Right cardiac atrium (tissue), 5 donors: ENCODE measurements around the gene KIZ. TPM values are rescaled to one million over a fixed set of nuclear protein-coding genes. Genes with fewer than 3 reads are reported as not detected.

Source experiments
- ATAC-seq, 2 donors: fragments of 200-7000 bp; cut with Tn5 transposase; one replicate each; pipeline versions ENCODE4 v1.8.0 to v1.9.1; 2020; ENCODE audit warnings: moderate library complexity in 2 of 2, mild to moderate bottlenecking in 1 of 2
- DNase-seq, 3 donors: peaks; one replicate each; pipeline ENCODE4 v3.0.0-alpha.2; 2020
- H3K27ac ChIP-seq: one replicate; pipeline ENCODE4 v1.5.1; 2013; ENCODE audit warnings: mild to moderate bottlenecking, low read length, control low read depth, moderate library complexity
- H3K27me3 ChIP-seq: one replicate; pipeline ENCODE4 v1.6.1; 2013; ENCODE audit not compliant: control insufficient read depth, insufficient read depth
- H3K4me1 ChIP-seq: one replicate; pipeline ENCODE4 v1.6.1; 2013; ENCODE audit warnings: low read length; ENCODE audit not compliant: control insufficient read depth, insufficient read depth
- H3K4me3 ChIP-seq: one replicate; pipeline ENCODE4 v1.5.1; 2013; ENCODE audit warnings: low read length, control low read depth
- H3K9me3 ChIP-seq: one replicate; pipeline ENCODE4 v1.6.1; 2013; ENCODE audit warnings: low read length; ENCODE audit not compliant: control insufficient read depth
- whole genome bisulfite sequencing: extraction: QIAGEN DNeasy Blood & Tissue Kit; methylation state at CpG from one replicate; pipeline ENCODE4 v1.1.7; 2013; 5-methylcytosine and 5-hydroxymethylcytosine counted together
- intact Hi-C, 4 donors: fragments of 100-400 bp; cut with DNase I; formaldehyde crosslinking; loops; one replicate each; pipeline versions ENCODE4 v1.11.0 to v1.14.0; 2022 to 2023
- long read RNA-seq, 4 donors: library from polyadenylated mRNA; unstranded; transcript quantifications; one replicate each; pipeline ENCODE4 v2.0.0, GENCODE V29; 2020 to 2021
- polyA plus RNA-seq: library from polyadenylated mRNA; stranded (reverse); fragments of 200-250 nt; gene quantifications from one replicate; pipeline ENCODE4 v1.2.3, GENCODE V29; 2013
- total RNA-seq, 4 donors: library from RNA; stranded (reverse); fragmentation: NEBNext Ultra II Directional; extraction: Animal tissue kit (Norgen Biotek cat#: 25700); gene quantifications; one replicate each; pipeline ENCODE4 v1.2.1, GENCODE V29; 2021
- donor health status: healthy with polysubstance abuse.
- donor health status: DM: no; HTN: yes; CAD: no.
- donor health status: DM: no; HTN: no; CAD: no.
- donor health status: DM: no; HTN: yes; CAD: no; lungs with severe emphysema.
- donor health status: DM: yes; HTN: yes; CAD: no.

Gene KIZ
- total RNA-seq (10 to 100 TPM; 17.1 to 37.7 (median 24.0) TPM), polyA plus RNA-seq (16.1 TPM)
- long read RNA-seq, donor 1, transcript KIZ-210 (13 exons, 2,130 nt): major isoform, 24 of 36 reads
- long read RNA-seq, donor 1, partial matches to known transcripts: 6 of 36 reads
- long read RNA-seq, donor 1, other reads (novel, unspliced or antisense): 6 of 36 reads
- long read RNA-seq, donor 2, transcript KIZ-210 (13 exons, 2,130 nt): major isoform, 13 of 23 reads
- long read RNA-seq, donor 2, partial matches to known transcripts: 4 of 23 reads
- long read RNA-seq, donor 2, other reads (novel, unspliced or antisense): 5 of 23 reads
- long read RNA-seq, donor 3, transcript KIZ-210 (13 exons, 2,130 nt): major isoform, 44 of 79 reads
- long read RNA-seq, donor 3, partial matches to known transcripts: 11 of 79 reads
- long read RNA-seq, donor 3, other reads (novel, unspliced or antisense): 22 of 79 reads
- long read RNA-seq, donor 4, transcript KIZ-210 (13 exons, 2,130 nt): major isoform, 16 of 22 reads
- long read RNA-seq, donor 4, partial matches to known transcripts: 0 of 22 reads
- long read RNA-seq, donor 4, other reads (novel, unspliced or antisense): 6 of 22 reads

- Histone ChIP-seq H3K4me1 (peaks cover 3% of the 10 kb centered on the region), H3K4me3 (peak within 1 kb of the TSS; percentile 78), H3K27me3 (no peaks in the 10 kb centered on the region), H3K27ac (peak within 1 kb of the TSS; percentile 86), H3K9me3 (no peaks in the 10 kb centered on the region)
- DNase-seq (peak; percentile 97 to 99 (median 99)), ATAC-seq (peak; percentile 100)
- WGBS: under 1% methylated on average over 66 of the region's 66 CpGs
- intact Hi-C loops: no loop called here
Observed at GRCh38 chr20:21125849-21126580, at the start of gene KIZ. KIZ (plus strand) TSS chr20:21126082; CDS start chr20:21126116, 34 bp downstream.

GRCh38 chr20:21077809-21078345 lies 48.0 kb upstream of the KIZ start:
- Histone ChIP-seq H3K27ac (no peak overlapping the region), H3K4me3 (no peak overlapping the region), H3K4me1 (no peaks in the 10 kb centered on the region), H3K9me3 (no peaks in the 10 kb centered on the region), H3K27me3 (no peaks in the 10 kb centered on the region)
- ATAC-seq (no peak), DNase-seq (no peak)
- 30% methylated on average over 4 of the region's 4 CpGs for WGBS
- intact Hi-C loops: no loop called here

DNA sequence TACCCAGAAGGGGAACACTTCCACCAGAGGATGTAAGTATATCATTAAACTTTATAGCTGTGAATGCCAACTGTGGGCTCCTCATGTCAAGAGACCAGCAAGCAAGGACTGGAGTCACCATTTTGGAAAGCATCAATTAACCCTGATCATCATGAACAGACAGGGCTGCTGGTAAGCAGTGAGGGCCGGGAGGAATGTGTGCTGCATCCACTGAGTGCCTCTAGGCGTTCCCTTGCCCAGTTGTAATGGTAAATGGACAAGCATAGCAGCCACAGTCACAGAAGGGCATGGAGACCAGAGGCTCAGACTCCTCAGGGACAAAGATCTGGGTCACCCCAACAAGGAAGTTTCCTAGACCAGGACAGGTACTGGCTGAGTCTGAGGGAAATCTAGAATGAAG lies 43.3 kb upstream of the KIZ start:
- intact Hi-C loops: no loop called here
- Histone ChIP-seq H3K9me3 (no peaks in the 10 kb centered on the region), H3K4me3 (no peak overlapping the region), H3K4me1 (no peaks in the 10 kb centered on the region), H3K27ac (no peak overlapping the region), H3K27me3 (peaks cover 5% of the 10 kb centered on the region)
- no peak for ATAC-seq
- DNase-seq: no peak
- 57% methylated on average over 2 of the region's 2 CpGs for WGBS

- no peak overlapping the region for H3K4me3 ChIP-seq
- H3K27ac ChIP-seq: no peak overlapping the region
- peaks cover 7% of the 10 kb centered on the region for H3K27me3 ChIP-seq
- no peak for DNase-seq
- H3K9me3 ChIP-seq: no peaks in the 10 kb centered on the region
- no peak for ATAC-seq
- 33% methylated on average over 2 of the region's 2 CpGs for WGBS
- H3K4me1 ChIP-seq: no peaks in the 10 kb centered on the region
- intact Hi-C loops: no loop called here
Observed at GRCh38 chr20:21083825-21084325, 42.0 kb upstream of the KIZ start.

GRCh38 chr20:21087862-21088540 lies 37.9 kb upstream of the KIZ start:
- DNase-seq (no peak), ATAC-seq (no peak)
- H3K4me1 ChIP-seq: no peaks in the 10 kb centered on the region
- WGBS: 75% methylated on average over 9 of the region's 9 CpGs
- intact Hi-C loops: no loop called here
- H3K9me3 ChIP-seq: no peaks in the 10 kb centered on the region
- peaks cover 13% of the 10 kb centered on the region for H3K27me3 ChIP-seq
- no peak overlapping the region for H3K27ac ChIP-seq
- H3K4me3 ChIP-seq: no peak overlapping the region

- Histone ChIP-seq H3K27ac (no peak overlapping the region), H3K4me1 (no peaks in the 10 kb centered on the region), H3K4me3 (no peak overlapping the region), H3K9me3 (no peaks in the 10 kb centered on the region), H3K27me3 (peaks cover 13% of the 10 kb centered on the region)
- ATAC-seq (no peak), DNase-seq (no peak)
- intact Hi-C loops: no loop called here
- WGBS: 54% methylated on average over 8 of the region's 8 CpGs
Observed at GRCh38 chr20:21089391-21089790, 36.5 kb upstream of the KIZ start.

- DNase-seq: no peak
- 21% methylated on average over 14 of the region's 14 CpGs for WGBS
- Histone ChIP-seq H3K27ac (no peak overlapping the region), H3K4me1 (no peaks in the 10 kb centered on the region), H3K4me3 (no peak overlapping the region), H3K27me3 (peaks cover 13% of the 10 kb centered on the region), H3K9me3 (no peaks in the 10 kb centered on the region)
- intact Hi-C loops: no loop called here
- ATAC-seq: no peak
Observed at GRCh38 chr20:21090111-21090618, 35.7 kb upstream of the KIZ start.

DNA sequence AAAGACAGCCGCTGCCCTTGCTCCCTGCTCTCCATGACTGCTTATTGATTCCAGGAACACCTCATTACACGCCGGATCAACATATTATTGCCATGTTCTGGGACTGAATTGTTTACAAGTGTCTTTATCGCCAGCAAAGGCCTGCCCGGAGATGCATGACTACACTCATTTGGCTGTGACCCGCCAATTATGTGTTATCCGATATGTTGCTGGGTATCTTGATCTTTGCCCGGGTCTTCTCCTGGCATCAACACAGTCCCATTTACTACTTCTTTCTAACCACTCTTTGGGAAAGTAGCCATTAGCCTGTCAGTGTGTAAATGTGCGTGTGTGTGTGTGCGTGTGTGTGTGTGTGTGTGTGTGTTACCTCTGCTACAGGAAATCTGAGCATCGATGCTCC lies 35.2 kb upstream of the KIZ start:
- Histone ChIP-seq H3K4me1 (no peaks in the 10 kb centered on the region), H3K27ac (no peak overlapping the region), H3K4me3 (no peak overlapping the region), H3K27me3 (peaks cover 13% of the 10 kb centered on the region), H3K9me3 (no peaks in the 10 kb centered on the region)
- no peak for DNase-seq
- 72% methylated on average over 11 of the region's 11 CpGs for WGBS
- intact Hi-C loops: no loop called here
- ATAC-seq: no peak

- no peaks in the 10 kb centered on the region for H3K4me1 ChIP-seq
- no peaks in the 10 kb centered on the region for H3K9me3 ChIP-seq
- 75% methylated on average over 3 of the region's 3 CpGs for WGBS
- intact Hi-C loops: no loop called here
- no peak overlapping the region for H3K4me3 ChIP-seq
- ATAC-seq (no peak), DNase-seq (no peak)
- H3K27ac ChIP-seq: no peak overlapping the region
- peaks cover 6% of the 10 kb centered on the region for H3K27me3 ChIP-seq
Observed at GRCh38 chr20:21092806-21093205, 33.1 kb upstream of the KIZ start.

- DNase-seq (peak in 1 of 3 donors; percentile 46), ATAC-seq (peak in 1 of 2 donors; percentile 52)
- Histone ChIP-seq H3K4me1 (no peaks in the 10 kb centered on the region), H3K4me3 (no peak overlapping the region), H3K9me3 (no peaks in the 10 kb centered on the region), H3K27ac (no peak overlapping the region), H3K27me3 (peaks cover 5% of the 10 kb centered on the region)
- intact Hi-C loops: no loop called here
- WGBS: 27% methylated on average over 10 of the region's 10 CpGs
Observed at GRCh38 chr20:21096321-21097043, 29.4 kb upstream of the KIZ start.
